Ectodermal cell (in vitro differentiated cells): Measurements from ENCODE around the gene KCTD2.

Experiments
- H3K27ac ChIP-seq: 2 replicates; pipeline ENCODE4 v1.7.0; 2013; ENCODE audit warnings: mild to moderate bottlenecking, low read depth, low read length; ENCODE audit not compliant: insufficient read depth, poor library complexity, severe bottlenecking
- H3K27me3 ChIP-seq: 2 replicates; pipeline ENCODE4 v1.7.0; 2013; ENCODE audit warnings: mild to moderate bottlenecking, low read length; ENCODE audit not compliant: insufficient read depth, control insufficient read depth, poor library complexity, severe bottlenecking
- H3K36me3 ChIP-seq: one replicate; pipeline ENCODE4 v1.7.0; 2013; ENCODE audit warnings: low read length; ENCODE audit not compliant: control insufficient read depth, insufficient read depth
- H3K4me1 ChIP-seq: one replicate; pipeline ENCODE4 v1.7.0; 2013; ENCODE audit warnings: low read length; ENCODE audit not compliant: control insufficient read depth, insufficient read depth
- H3K4me3 ChIP-seq: 2 replicates; pipeline ENCODE4 v1.7.0; 2013; ENCODE audit warnings: low read depth, low read length, control low read depth; ENCODE audit not compliant: insufficient read depth
- H3K9me3 ChIP-seq: 2 replicates; pipeline ENCODE4 v1.7.0; 2013; ENCODE audit warnings: mild to moderate bottlenecking, low read length, moderate library complexity; ENCODE audit not compliant: control insufficient read depth
- WGBS, 2 experiments: methylation state at CpG; one replicate each; pipeline ENCODE4 v1.1.7; 2013; ENCODE audit warnings: missing lambda C conversion rate in 2 of 2; 5-methylcytosine and 5-hydroxymethylcytosine counted together

The KCTD2 gene

DNA sequence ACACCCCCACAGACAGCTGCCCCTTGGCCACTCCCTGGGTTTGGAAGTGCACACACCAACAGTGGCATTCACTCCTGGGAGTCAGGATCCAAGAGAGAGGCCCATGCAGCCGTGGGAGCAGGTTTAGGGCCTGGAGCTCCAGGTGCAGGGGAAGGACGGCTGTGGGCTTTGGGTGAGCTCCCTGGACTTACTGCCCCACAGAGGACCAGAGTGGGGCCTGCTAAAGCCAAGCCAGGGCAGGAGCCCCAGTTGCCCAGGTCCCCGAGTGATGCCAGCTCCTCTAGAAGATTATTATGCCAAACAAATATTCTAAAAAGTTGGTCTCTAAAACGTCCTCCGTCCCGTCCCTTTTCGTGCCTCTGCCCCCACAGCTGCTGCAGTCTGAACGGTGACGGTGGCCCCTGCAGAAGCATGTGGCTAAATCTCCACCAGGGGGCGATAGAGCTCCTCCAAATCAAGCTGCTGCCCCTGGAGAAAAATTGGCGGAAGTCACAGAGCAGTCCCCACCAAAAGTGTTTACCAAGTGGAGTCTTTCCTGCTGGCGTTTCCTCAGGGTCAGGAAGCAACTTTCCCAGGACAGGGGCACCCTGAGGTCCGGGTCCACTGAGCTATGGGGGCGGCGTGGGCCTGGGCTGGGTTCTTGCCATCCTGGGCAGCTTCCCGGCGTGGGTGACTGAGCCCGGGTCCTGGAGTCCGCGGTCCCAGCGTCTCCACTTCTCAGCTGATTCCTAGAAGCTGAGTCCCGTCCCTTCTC is 67.0 kb downstream of the KCTD2 start:
- Histone ChIP-seq H3K4me1 (peaks cover 4% of the 10 kb centered on the region), H3K27me3 (peaks cover 1% of the 10 kb centered on the region), H3K27ac (no peak overlapping the region), H3K36me3 (no peaks in the 10 kb centered on the region), H3K9me3 (no peaks in the 10 kb centered on the region), H3K4me3 (no peak overlapping the region)
- WGBS, 2 experiments = 47% methylated on average over 22 of the region's 22 CpGs

GRCh38 chr17:75114552-75115314 is 67.7 kb downstream of the KCTD2 start:
- no peaks in the 10 kb centered on the region for H3K36me3 ChIP-seq

More at GRCh38 chr17:75114552-75115314, 67.7 kb downstream of the KCTD2 start:
- Histone ChIP-seq H3K27ac (no peak overlapping the region), H3K9me3 (no peaks in the 10 kb centered on the region), H3K4me1 (peaks cover 3% of the 10 kb centered on the region), H3K27me3 (no peaks in the 10 kb centered on the region), H3K4me3 (no peak overlapping the region)
- whole genome bisulfite sequencing, 2 experiments = 90 to 92% methylated on average over 19 of the region's 19 CpGs
